CD4-positive, CD25-positive, alpha-beta regulatory T cell (primary cell): ENCODE results near the gene ERCC6. TPM values are rescaled to one million over a fixed set of nuclear protein-coding genes. Genes with fewer than 3 reads are reported as not detected.

Source experiments
- ATAC-seq, 2 donors: fragments of 150-1000 bp; cut with Tn5 transposase; one replicate each; pipeline ENCODE4 v1.10.0; 2021; ENCODE audit warnings: low read depth in 2 of 2, moderate number of reproducible peaks in 2 of 2, moderate library complexity in 1 of 2
- DNase-seq, 3 donors: peaks; one replicate each; pipeline versions ENCODE4 v3.0.0 to v3.0.0-alpha.2; 2012 to 2022; ENCODE audit warnings: mixed read lengths in 1 of 3
- H3K27ac ChIP-seq: one replicate; pipeline ENCODE4 v1.7.0; 2013; ENCODE audit warnings: mild to moderate bottlenecking, low read length; ENCODE audit not compliant: insufficient read depth, poor library complexity, severe bottlenecking
- H3K27me3 ChIP-seq: one replicate; pipeline ENCODE4 v1.7.0; 2013; ENCODE audit warnings: low read length; ENCODE audit not compliant: control insufficient read depth, insufficient read depth
- H3K36me3 ChIP-seq: one replicate; pipeline ENCODE4 v1.7.0; 2013; ENCODE audit warnings: mild to moderate bottlenecking, low read length, moderate library complexity; ENCODE audit not compliant: control insufficient read depth, insufficient read depth
- H3K4me1 ChIP-seq: 2 replicates; pipeline ENCODE4 v1.7.0; 2013; ENCODE audit warnings: mild to moderate bottlenecking, low read length; ENCODE audit not compliant: insufficient read depth, control insufficient read depth, poor library complexity, severe bottlenecking
- H3K4me3 ChIP-seq: one replicate; pipeline ENCODE4 v1.7.0; 2013; ENCODE audit warnings: low read depth, mild to moderate bottlenecking, low read length, moderate library complexity
- H3K9me3 ChIP-seq, 2 experiments: 1 replicate in 1 of 2; 2 replicates in 1 of 2; pipeline ENCODE4 v1.7.0; 2013; ENCODE audit warnings: low read length in 2 of 2, mild to moderate bottlenecking in 1 of 2, moderate library complexity in 1 of 2; ENCODE audit not compliant: control insufficient read depth in 2 of 2
- H3K27ac Mint-ChIP-seq, 3 donors: one replicate each; pipeline ENCODE4 v1.8.0; 2020 to 2022; ENCODE audit warnings: mild to moderate bottlenecking in 3 of 3, mixed read lengths in 3 of 3, moderate library complexity in 2 of 3
- H3K27me3 Mint-ChIP-seq: one replicate; pipeline ENCODE4 v1.8.0; 2022; ENCODE audit warnings: mild to moderate bottlenecking, mixed read lengths
- H3K36me3 Mint-ChIP-seq: one replicate; pipeline ENCODE4 v1.8.0; 2020; ENCODE audit warnings: mixed read lengths
- H3K4me1 Mint-ChIP-seq, 4 donors: one replicate each; pipeline ENCODE4 v1.8.0; 2020 to 2022; ENCODE audit warnings: mixed read lengths in 4 of 4, mild to moderate bottlenecking in 1 of 4
- H3K4me3 Mint-ChIP-seq, 4 donors: one replicate each; pipeline ENCODE4 v1.8.0; 2020 to 2022; ENCODE audit warnings: mild to moderate bottlenecking in 4 of 4, mixed read lengths in 4 of 4, moderate library complexity in 3 of 4
- H3K9me3 Mint-ChIP-seq, 7 donors: one replicate each; pipeline ENCODE4 v1.8.0; 2020 to 2022; ENCODE audit warnings: mixed read lengths in 7 of 7, mild to moderate bottlenecking in 3 of 7, moderate library complexity in 2 of 7
- polyA plus RNA-seq, 4 donors: library from polyadenylated mRNA; unstranded; fragments of 300-500 nt; fragmentation: Illumina TruSeq; gene quantifications; one replicate each; pipeline ENCODE4 v1.2.3, GENCODE V29; 2021
- total RNA-seq: library from RNA; stranded (reverse); gene quantifications from one replicate; pipeline ENCODE4 v1.2.3, GENCODE V29; 2022

Gene ERCC6
- total and polyA plus RNA-seq, 5 donors from 2014 or later, result 8.9 to 59.9 (median 14.3) TPM

DNA sequence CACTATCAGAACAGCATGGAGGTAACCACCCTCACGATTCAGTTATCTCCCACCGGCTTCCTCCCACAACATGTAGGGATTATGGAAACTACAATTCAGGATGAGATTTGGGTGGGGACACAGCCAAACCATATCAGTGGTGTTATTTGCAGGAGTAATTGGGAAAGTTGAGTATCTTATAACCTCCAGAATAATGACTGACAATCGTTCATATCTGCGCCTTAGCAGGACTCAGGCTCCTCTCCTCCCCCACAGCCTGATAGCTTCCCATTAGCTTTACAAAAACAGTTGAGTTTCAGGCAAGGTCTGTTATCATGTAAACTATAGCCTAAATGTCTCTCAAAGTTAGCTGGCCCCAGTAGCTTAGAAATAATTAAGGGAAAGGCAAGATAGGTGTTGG lies 3.4 kb upstream of the ERCC6 start:
- no peak overlapping the region for H3K27ac Mint-ChIP-seq
- ATAC-seq (no peak), DNase-seq (no peak)
- peaks cover 31% of the 10 kb centered on the region for H3K27me3 Mint-ChIP-seq
- peaks cover 4% of the 10 kb centered on the region for H3K36me3 Mint-ChIP-seq
- H3K4me1 Mint-ChIP-seq, result peaks cover 9 to 24% (median 14%) of the 10 kb centered on the region in 4 donors
- peaks cover 2% of the 10 kb centered on the region for H3K27me3 ChIP-seq
- no peak overlapping the region for H3K27ac ChIP-seq
- peak overlapping the region in 1 of 4 donors; percentile 20 for H3K4me3 Mint-ChIP-seq
- peaks cover 19% of the 10 kb centered on the region for H3K4me1 ChIP-seq
- peaks cover 2 to 10% of the 10 kb centered on the region in 2 experiments for H3K9me3 ChIP-seq
- H3K36me3 ChIP-seq, result no peaks in the 10 kb centered on the region
- H3K4me3 ChIP-seq, result no peak overlapping the region
- peaks cover 0 to 9% (median 0%) of the 10 kb centered on the region in 7 donors for H3K9me3 Mint-ChIP-seq

DNA sequence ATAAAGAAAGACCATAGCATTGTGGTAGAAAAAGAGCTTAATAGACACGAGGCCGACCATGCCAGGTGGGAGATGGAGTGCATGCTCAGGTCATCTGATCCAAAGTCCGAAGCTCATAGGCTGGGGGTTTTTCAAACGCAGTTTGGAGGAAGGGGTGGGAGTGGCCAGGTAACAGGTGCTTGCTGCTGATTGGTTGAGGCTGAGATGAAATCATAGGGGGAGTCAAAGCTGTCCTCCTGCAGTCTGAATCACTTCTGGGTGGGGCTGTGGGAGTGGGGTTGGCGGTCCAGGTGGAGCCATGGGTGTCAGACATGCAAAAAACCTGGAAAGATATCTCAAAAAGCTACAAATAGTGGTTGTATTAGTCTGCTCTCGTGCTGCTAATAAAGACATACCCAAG lies 2.8 kb upstream of the ERCC6 start:
- no peaks in the 10 kb centered on the region for H3K36me3 ChIP-seq
- Mint-ChIP-seq H3K27ac (peak overlapping the region in 1 of 3 donors; percentile 65), H3K4me3 (peak overlapping the region in 1 of 4 donors; percentile 20), H3K9me3 (peaks cover 0 to 9% (median 0%) of the 10 kb centered on the region in 7 donors), H3K4me1 (peaks cover 9 to 26% (median 16%) of the 10 kb centered on the region in 4 donors), H3K27me3 (peaks cover 31% of the 10 kb centered on the region), H3K36me3 (peaks cover 4% of the 10 kb centered on the region)
- no peak overlapping the region for H3K27ac ChIP-seq
- no peak overlapping the region for H3K4me3 ChIP-seq
- peaks cover 19% of the 10 kb centered on the region for H3K4me1 ChIP-seq
- DNase-seq (no peak), ATAC-seq (no peak)
- H3K27me3 ChIP-seq, result peaks cover 2% of the 10 kb centered on the region
- peaks cover 2 to 10% of the 10 kb centered on the region in 2 experiments for H3K9me3 ChIP-seq

DNA sequence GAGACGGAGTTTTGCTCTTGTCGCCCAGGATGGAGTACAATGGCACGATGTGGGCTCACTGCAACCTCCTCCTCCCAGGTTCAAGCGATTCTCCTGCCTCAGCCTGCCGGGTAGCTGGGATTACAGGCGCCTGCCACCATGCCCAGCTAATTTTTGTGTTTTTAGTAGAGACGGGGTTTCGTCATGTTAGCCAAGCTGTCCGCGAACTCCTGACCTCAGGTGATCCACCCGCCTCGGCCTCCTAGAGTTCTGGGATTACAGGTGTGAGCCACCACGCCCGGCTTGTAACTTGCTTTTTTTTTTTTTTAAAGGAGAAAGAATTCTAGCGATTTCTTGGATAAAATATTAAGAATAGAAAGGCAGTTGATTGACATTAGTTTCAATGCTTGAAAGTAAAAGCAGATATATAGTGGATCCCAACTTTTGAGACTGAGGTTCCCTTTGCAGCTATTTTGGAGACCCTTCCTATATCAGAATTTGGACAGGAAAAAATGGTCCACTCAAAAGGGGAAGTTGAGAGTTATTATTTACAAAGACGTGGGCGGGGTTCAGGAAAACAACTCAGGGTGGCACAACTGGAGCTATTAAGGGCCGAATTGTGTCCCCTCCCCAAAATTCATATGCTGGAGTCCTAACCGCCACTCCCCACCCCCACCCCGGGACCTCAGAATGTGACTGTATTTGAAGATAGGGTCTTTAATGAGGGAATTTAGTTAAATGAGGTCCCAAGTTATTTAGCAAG lies 1.3 kb upstream of the ERCC6 start:
- Histone ChIP-seq H3K36me3 (no peaks in the 10 kb centered on the region), H3K9me3 (peaks cover 0 to 9% of the 10 kb centered on the region in 2 experiments), H3K27ac (no peak overlapping the region), H3K4me3 (peak overlapping the region; percentile 92), H3K4me1 (peaks cover 24% of the 10 kb centered on the region), H3K27me3 (peaks cover 2% of the 10 kb centered on the region)
- Mint-ChIP-seq H3K27me3 (peaks cover 26% of the 10 kb centered on the region), H3K36me3 (peaks cover 8% of the 10 kb centered on the region), H3K27ac (peak overlapping the region in 1 of 3 donors; percentile 98), H3K4me1 (peaks cover 9 to 39% (median 28%) of the 10 kb centered on the region in 4 donors), H3K9me3 (peaks cover 0 to 5% (median 0%) of the 10 kb centered on the region in 7 donors), H3K4me3 (peak overlapping the region; percentile 78 to 95 (median 92))
- no peak for DNase-seq
- no peak for ATAC-seq

DNA sequence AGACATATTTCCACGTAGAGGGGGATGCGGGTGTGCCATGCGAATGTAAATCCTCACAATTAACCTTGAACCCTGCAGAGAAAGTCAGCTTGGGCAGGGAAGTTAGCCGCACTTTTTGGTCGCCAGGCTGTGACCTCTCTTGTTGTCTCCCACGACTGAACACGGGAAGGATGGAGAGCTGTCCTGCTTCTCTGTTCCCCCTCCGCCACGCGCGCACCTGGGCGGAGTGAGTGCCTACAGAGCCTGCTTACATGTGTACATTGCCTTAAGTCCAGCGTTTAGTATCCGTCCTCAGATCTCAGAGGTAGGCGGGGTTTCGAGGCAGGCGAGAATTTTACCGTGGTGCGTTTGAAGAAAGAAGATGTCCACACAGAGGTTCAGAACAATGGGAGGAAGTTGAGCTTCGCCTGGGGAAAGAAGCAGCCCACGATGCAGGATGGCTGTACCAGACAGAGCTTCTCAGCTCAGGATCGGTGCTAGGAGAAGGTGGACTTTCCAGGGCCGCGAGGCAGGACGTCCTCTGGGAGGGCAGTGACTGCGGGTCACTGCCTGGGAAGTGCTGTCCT lies 482 bp upstream of the ERCC6 start:
- Mint-ChIP-seq H3K27ac (peak overlapping the region; percentile 98 to 99 (median 98)), H3K36me3 (peaks cover 8% of the 10 kb centered on the region), H3K27me3 (peaks cover 26% of the 10 kb centered on the region), H3K4me3 (peak overlapping the region; percentile 90 to 95 (median 94)), H3K4me1 (peaks cover 12 to 46% (median 34%) of the 10 kb centered on the region in 4 donors), H3K9me3 (peaks cover 0 to 4% (median 0%) of the 10 kb centered on the region in 7 donors)
- Histone ChIP-seq H3K4me3 (peak overlapping the region; percentile 92), H3K9me3 (peaks cover 0 to under 1% of the 10 kb centered on the region in 2 experiments), H3K4me1 (peaks cover 24% of the 10 kb centered on the region), H3K27me3 (peaks cover 2% of the 10 kb centered on the region), H3K36me3 (no peaks in the 10 kb centered on the region), H3K27ac (peak overlapping the region; percentile 93)
- DNase-seq (peak in 1 of 3 donors; percentile 27), ATAC-seq (peak; percentile 12 to 26)

DNA sequence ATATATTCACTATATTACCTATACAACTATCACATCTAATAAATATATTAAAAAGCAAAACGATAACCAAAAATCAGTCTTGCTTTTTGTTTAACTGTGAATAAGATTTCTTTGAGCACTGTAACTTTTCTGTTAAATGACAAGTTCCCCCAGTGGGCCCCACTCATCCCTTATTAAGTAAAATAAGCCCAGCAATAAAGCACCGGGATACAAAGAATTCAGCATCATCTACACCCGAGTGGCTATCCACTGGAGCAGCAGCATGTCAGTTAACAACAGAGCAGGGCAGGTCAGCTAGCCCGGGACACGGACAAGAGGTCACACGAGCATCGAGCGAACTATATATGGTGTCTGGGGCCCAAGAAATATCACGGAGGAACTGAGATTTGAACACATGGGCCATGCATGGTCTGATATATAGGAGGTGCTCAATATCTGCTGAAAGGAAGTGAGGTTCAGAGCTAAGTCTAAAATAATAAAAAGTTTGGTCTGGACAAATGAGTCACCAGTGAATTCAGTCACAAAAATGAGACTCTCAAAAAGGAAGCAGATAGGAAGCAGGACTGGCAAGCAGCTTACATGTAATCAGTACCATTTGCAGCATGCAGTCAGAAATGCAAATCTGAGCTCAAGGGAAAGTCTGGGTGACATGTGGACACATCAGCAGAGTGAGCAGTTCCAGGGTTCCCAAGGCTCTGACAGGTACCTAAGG lies 4.1 kb downstream of the ERCC6 start:
- H3K4me3 Mint-ChIP-seq, result peak overlapping the region in 3 of 4 donors; percentile 29 to 79 (median 30)
- H3K36me3 Mint-ChIP-seq, result peaks cover 26% of the 10 kb centered on the region

DNA sequence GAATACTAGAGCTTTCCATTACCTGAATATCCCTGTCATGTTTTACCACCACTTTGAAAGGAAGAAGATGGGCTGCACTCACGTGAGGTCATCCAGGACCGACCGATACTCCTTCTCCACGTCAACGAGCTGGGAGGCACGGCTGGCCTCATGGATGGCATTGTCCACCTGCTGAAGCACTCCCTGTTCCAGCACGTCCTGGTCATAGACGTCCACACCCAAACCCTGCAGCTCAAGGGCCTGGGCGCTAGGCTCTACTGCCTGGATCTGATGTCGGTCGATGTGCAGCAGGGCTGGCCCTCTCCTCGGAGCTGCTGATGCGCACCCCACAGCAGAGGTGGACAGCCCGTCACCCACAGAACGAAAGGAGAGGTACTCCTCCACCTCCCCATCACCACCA lies 6.5 kb downstream of the ERCC6 start:
- DNase-seq, result no peak
- Mint-ChIP-seq H3K9me3 (no peaks in the 10 kb centered on the region), H3K4me1 (peaks cover 12 to 60% (median 34%) of the 10 kb centered on the region in 4 donors), H3K27me3 (no peaks in the 10 kb centered on the region), H3K27ac (no peak overlapping the region), H3K36me3 (peaks cover 43% of the 10 kb centered on the region), H3K4me3 (no peak overlapping the region)
- Histone ChIP-seq H3K27me3 (no peaks in the 10 kb centered on the region), H3K27ac (no peak overlapping the region), H3K9me3 (no peaks in the 10 kb centered on the region), H3K4me1 (peaks cover 4% of the 10 kb centered on the region), H3K4me3 (no peak overlapping the region), H3K36me3 (peaks cover 52% of the 10 kb centered on the region)
- no peak for ATAC-seq

More for the DNA sequence above, 4.1 kb downstream of the ERCC6 start:
- Mint-ChIP-seq H3K27ac (peak overlapping the region in 1 of 3 donors; percentile 57), H3K9me3 (no peaks in the 10 kb centered on the region), H3K4me1 (peaks cover 16 to 75% (median 45%) of the 10 kb centered on the region in 4 donors), H3K27me3 (peaks cover 13% of the 10 kb centered on the region)
- H3K36me3 ChIP-seq, result peaks cover 28% of the 10 kb centered on the region
- ATAC-seq, result no peak
- no peak overlapping the region for H3K4me3 ChIP-seq
- no peaks in the 10 kb centered on the region for H3K9me3 ChIP-seq
- peak in 1 of 3 donors; percentile 34 for DNase-seq
- no peaks in the 10 kb centered on the region for H3K27me3 ChIP-seq
- H3K4me1 ChIP-seq, result peaks cover 23% of the 10 kb centered on the region
- no peak overlapping the region for H3K27ac ChIP-seq

DNA sequence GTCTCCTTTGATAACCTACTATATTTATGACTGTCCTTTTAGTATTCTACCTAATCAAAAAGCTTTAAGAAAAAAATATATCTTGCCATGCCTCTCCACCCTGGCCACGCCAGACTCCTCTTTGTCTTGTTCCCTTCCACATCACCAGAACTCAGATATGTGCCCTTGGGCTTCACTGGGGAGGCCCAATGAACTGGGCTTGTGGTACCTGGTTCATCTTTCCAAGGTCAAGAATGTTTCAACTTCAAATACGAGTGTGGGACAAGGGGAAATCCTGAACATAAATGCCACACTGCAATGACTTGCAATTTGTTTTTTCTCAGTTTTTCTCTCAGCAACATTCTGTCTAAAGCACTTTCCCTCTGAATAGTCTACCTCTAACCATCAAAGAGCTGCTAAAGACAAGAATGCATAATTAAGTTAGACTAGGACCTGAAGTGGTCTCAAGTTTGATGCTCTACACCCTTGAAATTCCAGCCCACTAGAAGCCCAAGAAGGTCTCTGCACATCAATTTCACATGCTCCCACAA lies 9.9 kb downstream of the ERCC6 start:
- Histone ChIP-seq H3K9me3 (no peaks in the 10 kb centered on the region), H3K27ac (no peak overlapping the region), H3K27me3 (no peaks in the 10 kb centered on the region), H3K36me3 (peaks cover 83% of the 10 kb centered on the region), H3K4me1 (no peaks in the 10 kb centered on the region), H3K4me3 (no peak overlapping the region)
- H3K27ac Mint-ChIP-seq, result peak overlapping the region in 1 of 3 donors; percentile 35
- no peak for ATAC-seq
- H3K4me1 Mint-ChIP-seq, result peaks cover 4 to 36% (median 23%) of the 10 kb centered on the region in 4 donors
- H3K27me3 Mint-ChIP-seq, result no peaks in the 10 kb centered on the region
- no peaks in the 10 kb centered on the region for H3K9me3 Mint-ChIP-seq
- H3K4me3 Mint-ChIP-seq, result no peak overlapping the region
- DNase-seq, result no peak
- H3K36me3 Mint-ChIP-seq, result peaks cover 63% of the 10 kb centered on the region
